ENCODE data around the gene GRIN2A. TPM values are rescaled to one million over a fixed set of nuclear protein-coding genes. Genes with fewer than 3 reads are reported as not detected.

GRIN2A gene
- total and polyA plus RNA-seq, 2 of the 8 experiments (the other 6 are each of a cell fraction or from before 2014, with no cell fraction given), result 0.18 to 1.8 TPM

- Histone ChIP-seq H3K4ac (replicated peaks; ENCODE audit: insufficient read length, low read depth, low read length) (no peak overlapping the region), H4K5ac (ENCODE audit: insufficient read length, low read depth, low read length) (no peak overlapping the region), H2BK120ac (replicated peaks; ENCODE audit: low read depth, low read length) (no peak overlapping the region), H3K27ac (ENCODE audit: low read depth, low read length) (no peak overlapping the region), H3K23me2 (ENCODE audit: low read depth, low read length) (no peaks in the 10 kb centered on the region), H3K14ac (ENCODE audit: insufficient read length) (no peak overlapping the region), H2BK12ac (ENCODE audit: low read depth, low read length) (no peak overlapping the region), H3K79me1 (ENCODE audit: low read depth, low read length) (no peaks in the 10 kb centered on the region), H3K27me3 (replicated peaks in 1 of 4; ENCODE audit: control insufficient read depth in 3 of 4, extremely low read depth in 1 of 4, insufficient read depth in 3 of 4, low read length in 3 of 4) (peaks cover 0 to 3% (median 2%) of the 10 kb centered on the region in 4 experiments; a peak in 4 of 7 replicates), H3K4me1 (replicated peaks in 1 of 4; ENCODE audit: control insufficient read depth in 3 of 4, insufficient read depth in 4 of 4, low read length in 3 of 4) (no peaks in the 10 kb centered on the region), H3K4me2 (ENCODE audit: insufficient read depth in 1 of 2, low read depth in 2 of 2, low read length in 2 of 2) (no peak overlapping the region), H2BK20ac (ENCODE audit: low read length) (no peak overlapping the region), H3K56ac (replicated peaks; ENCODE audit: insufficient read length, low read depth, low read length) (no peak overlapping the region), H2BK15ac (ENCODE audit: low read length) (no peak overlapping the region), H2AK5ac (ENCODE audit: low read depth, low read length) (no peak overlapping the region), H4K8ac (ENCODE audit: extremely low read depth, insufficient read depth, low read length) (no peak overlapping the region), H4K20me1 (replicated peaks in 1 of 2; ENCODE audit: control insufficient read depth in 1 of 2, insufficient read depth in 2 of 2, low read length in 2 of 2) (no peaks in the 10 kb centered on the region), H2AFZ (ENCODE audit: low read length) (no peak overlapping the region), H3K23ac (ENCODE audit: insufficient read length) (no peak overlapping the region), H3K36me3 (ENCODE audit: control insufficient read depth in 2 of 4, insufficient read depth in 4 of 4, low read length in 3 of 4) (no peaks in the 10 kb centered on the region), H3K4me3 (ENCODE audit: extremely low read depth in 1 of 4, insufficient read depth in 2 of 4, low read depth in 3 of 4, low read length in 4 of 4) (no peak overlapping the region), H2BK5ac (ENCODE audit: low read depth, low read length) (no peak overlapping the region), H4K91ac (replicated peaks; ENCODE audit: insufficient read length, low read length) (no peak overlapping the region), H3K79me2 (ENCODE audit: control insufficient read depth in 1 of 2, insufficient read depth in 2 of 2, low read length in 2 of 2) (no peaks in the 10 kb centered on the region), H3K9ac (replicated peaks in 1 of 4; ENCODE audit: extremely low read depth in 1 of 4, low read depth in 3 of 4, low read length in 3 of 4) (no peak overlapping the region), H3K18ac (ENCODE audit: extremely low read depth, low read length) (no peak overlapping the region), H3K9me3 (ENCODE audit: insufficient read depth in 2 of 2, low read depth in 1 of 2, low read length in 1 of 2) (no peaks in the 10 kb centered on the region)
- ChIA-PET CTCF (ENCODE audit: partially characterized antibody) (interaction anchor here (0.7 to 1.1 kb wide), 2 partner anchors 9 to 934 kb away, joined by 3 to 4 read pairs; no protein-coding TSS in a partner anchor), POLR2A (ENCODE audit: partially characterized antibody) (no interaction called here)
- FAIRE-seq (no peak), DNase-seq (ENCODE audit: low read depth in 1 of 2, low spot score in 2 of 2) (no peak)
- 83% methylated on average over 9 of the region's 9 CpGs; no CpG with 5 or more reads in 1 of the 2 experiments for WGBS, 2 experiments (ENCODE audit: extremely low coverage in 1 of 2, insufficient coverage in 1 of 2, insufficient read length in 1 of 2, insufficient replicate concordance in 2 of 2, low coverage in 1 of 2, low lambda C conversion rate in 2 of 2, missing lambda C conversion rate in 1 of 2)
- TF ChIP-seq CREB1 (IDR thresholded peaks at IDR 0.05) (no peak), SP1 (IDR thresholded peaks at IDR 0.05; ENCODE audit: low read depth, low read length) (no peak), TAF7 (optimal IDR thresholded peaks at IDR 0.05; ENCODE audit: borderline replicate concordance, low read depth, low read length) (no peak), EP300 (IDR thresholded peaks at IDR 0.05; ENCODE audit: borderline replicate concordance in 1 of 2, low read depth in 2 of 2, low read length in 2 of 2) (no peak), CBX5 (IDR thresholded peaks at IDR 0.05; ENCODE audit: low read depth, low read length) (no peak), EZH2 (IDR thresholded peaks at IDR 0.05; ENCODE audit: low read depth, low read length, severe bottlenecking) (no peak), CBX8 (IDR thresholded peaks at IDR 0.05; ENCODE audit: borderline replicate concordance, low read depth, low read length) (no peak), CHD1 (IDR thresholded peaks at IDR 0.05; ENCODE audit: low read depth, low read length) (no peak), SUZ12 (IDR thresholded peaks at IDR 0.05; ENCODE audit: low read length) (no peak), GTF2F1 (IDR thresholded peaks at IDR 0.05; ENCODE audit: borderline replicate concordance, low read depth, low read length) (no peak), CTBP2 (IDR thresholded peaks at IDR 0.05; ENCODE audit: borderline replicate concordance, insufficient read depth, insufficient read length, low read length) (no peak), MAX (IDR thresholded peaks at IDR 0.05) (no peak), ASH2L (IDR thresholded peaks at IDR 0.05; ENCODE audit: low read length) (no peak), BCL11A (IDR thresholded peaks at IDR 0.05; ENCODE audit: low read depth in 2 of 2, low read length in 2 of 2) (no peak)
These were observed 7.7 kb upstream of the GRIN2A start for GRCh38 chr16:10189861-10190390.
